ACC112 (cell line): ENCODE measurements around the gene REEP5.

Experiments used
- H2AFZ ChIP-seq: fragments of 200-600 bp; sonication (generic); one replicate; pipeline ENCODE4 v1.6.0; 2017; ENCODE audit warnings: antibody characterized with exemption, low read length; ENCODE audit not compliant: unreplicated experiment
- H3K27ac ChIP-seq: fragments of 200-600 bp; sonication (generic); 2 replicates; pipeline ENCODE4 v1.5.1; 2014; ENCODE audit warnings: low read depth, mild to moderate bottlenecking, antibody characterized with exemption, low read length, moderate library complexity
- H3K27me3 ChIP-seq: fragments of 200-600 bp; sonication (generic); 2 replicates; pipeline ENCODE4 v1.6.1; 2014; ENCODE audit warnings: mild to moderate bottlenecking, antibody characterized with exemption, low read length, moderate library complexity, mixed read lengths; ENCODE audit not compliant: insufficient read depth
- H3K36me3 ChIP-seq: fragments of 200-600 bp; sonication (generic); 2 replicates; pipeline ENCODE4 v1.6.1; 2016; ENCODE audit warnings: mild to moderate bottlenecking, antibody characterized with exemption, low read length, moderate library complexity, mixed read lengths; ENCODE audit not compliant: insufficient read depth
- H3K4me1 ChIP-seq: fragments of 200-600 bp; sonication (generic); one replicate; pipeline ENCODE4 v1.6.1; 2016; ENCODE audit warnings: low read length, mixed read lengths; ENCODE audit not compliant: insufficient read depth, unreplicated experiment, control insufficient read depth
- H3K4me3 ChIP-seq: fragments of 200-600 bp; sonication (generic); 2 replicates; pipeline ENCODE4 v1.5.1; 2014; ENCODE audit warnings: mild to moderate bottlenecking, low read depth, low read length
- H3K79me2 ChIP-seq: fragments of 200-600 bp; sonication (generic); one replicate; pipeline ENCODE4 v1.6.0; 2016; ENCODE audit warnings: low read length; ENCODE audit not compliant: control insufficient read depth, unreplicated experiment, insufficient read depth

The REEP5 gene

DNA sequence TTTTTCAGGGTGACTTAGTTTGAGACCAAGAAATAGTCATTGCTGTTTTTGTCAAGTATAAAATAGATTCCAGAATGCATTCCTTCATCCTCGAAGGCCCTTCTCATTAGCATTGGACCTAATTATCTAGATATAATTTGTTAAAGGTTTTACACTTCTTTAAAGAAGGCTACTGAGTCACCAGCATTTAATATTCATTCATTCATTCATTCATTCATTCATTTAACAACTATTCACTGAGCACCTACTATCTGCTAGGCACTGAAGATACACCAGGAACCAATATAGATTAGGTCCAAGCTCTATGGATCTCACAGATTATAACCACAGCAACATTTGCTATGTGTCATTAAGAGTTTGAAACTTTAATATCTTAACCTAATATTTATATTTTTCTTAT is 11.1 kb upstream of the REEP5 start:
- no peaks in the 10 kb centered on the region for H3K36me3 ChIP-seq
- H3K4me1 ChIP-seq = peaks cover 25% of the 10 kb centered on the region

DNA sequence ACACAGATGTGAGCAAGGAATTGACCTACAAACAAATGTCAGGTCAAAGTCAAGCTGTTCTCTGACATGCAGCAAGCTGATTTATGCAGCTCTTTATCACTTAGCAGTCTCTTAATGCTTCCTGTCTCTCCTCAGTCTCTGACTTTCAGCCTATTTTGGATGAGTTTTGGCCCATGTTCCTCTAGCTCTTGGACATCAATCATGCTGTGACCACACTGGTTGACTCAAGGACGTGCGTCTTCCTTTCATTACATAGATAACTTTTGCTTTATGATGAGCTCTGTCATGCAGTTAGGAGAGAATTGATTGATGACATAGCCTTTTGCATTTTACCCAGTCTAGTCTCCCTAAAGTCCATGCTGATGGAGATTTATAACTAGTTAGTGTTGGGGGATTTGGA is 9.4 kb upstream of the REEP5 start:
- H3K4me1 ChIP-seq = peaks cover 25% of the 10 kb centered on the region
- no peaks in the 10 kb centered on the region for H3K27me3 ChIP-seq
- no peaks in the 10 kb centered on the region for H3K36me3 ChIP-seq
- H3K4me3 ChIP-seq = no peak overlapping the region
- no peak overlapping the region for H3K27ac ChIP-seq
- no peaks in the 10 kb centered on the region for H3K79me2 ChIP-seq
- no peak overlapping the region for H2AFZ ChIP-seq

More for the DNA sequence above, 11.1 kb upstream of the REEP5 start:
- Histone ChIP-seq H3K4me3 (no peak overlapping the region), H3K27ac (no peak overlapping the region), H3K27me3 (no peaks in the 10 kb centered on the region), H2AFZ (no peak overlapping the region), H3K79me2 (no peaks in the 10 kb centered on the region)

DNA sequence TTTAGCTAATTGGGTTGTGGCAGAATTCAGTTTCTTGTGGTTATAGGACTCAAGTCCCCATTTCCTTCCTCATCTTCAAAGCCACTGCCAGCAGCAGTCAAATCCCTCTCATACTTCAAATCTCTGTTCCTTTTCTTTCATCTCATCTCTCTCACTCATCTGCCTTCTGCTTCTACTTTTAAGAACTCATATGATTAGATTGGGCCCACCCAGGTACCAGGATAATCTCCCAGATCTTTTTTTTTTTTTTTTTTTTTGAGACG is 8.0 kb upstream of the REEP5 start:
- H3K27me3 ChIP-seq = no peaks in the 10 kb centered on the region
- H3K4me1 ChIP-seq = peaks cover 17% of the 10 kb centered on the region
- H3K4me3 ChIP-seq = no peak overlapping the region
- no peaks in the 10 kb centered on the region for H3K36me3 ChIP-seq
- no peaks in the 10 kb centered on the region for H3K79me2 ChIP-seq
- no peak overlapping the region for H2AFZ ChIP-seq
- H3K27ac ChIP-seq = no peak overlapping the region

DNA sequence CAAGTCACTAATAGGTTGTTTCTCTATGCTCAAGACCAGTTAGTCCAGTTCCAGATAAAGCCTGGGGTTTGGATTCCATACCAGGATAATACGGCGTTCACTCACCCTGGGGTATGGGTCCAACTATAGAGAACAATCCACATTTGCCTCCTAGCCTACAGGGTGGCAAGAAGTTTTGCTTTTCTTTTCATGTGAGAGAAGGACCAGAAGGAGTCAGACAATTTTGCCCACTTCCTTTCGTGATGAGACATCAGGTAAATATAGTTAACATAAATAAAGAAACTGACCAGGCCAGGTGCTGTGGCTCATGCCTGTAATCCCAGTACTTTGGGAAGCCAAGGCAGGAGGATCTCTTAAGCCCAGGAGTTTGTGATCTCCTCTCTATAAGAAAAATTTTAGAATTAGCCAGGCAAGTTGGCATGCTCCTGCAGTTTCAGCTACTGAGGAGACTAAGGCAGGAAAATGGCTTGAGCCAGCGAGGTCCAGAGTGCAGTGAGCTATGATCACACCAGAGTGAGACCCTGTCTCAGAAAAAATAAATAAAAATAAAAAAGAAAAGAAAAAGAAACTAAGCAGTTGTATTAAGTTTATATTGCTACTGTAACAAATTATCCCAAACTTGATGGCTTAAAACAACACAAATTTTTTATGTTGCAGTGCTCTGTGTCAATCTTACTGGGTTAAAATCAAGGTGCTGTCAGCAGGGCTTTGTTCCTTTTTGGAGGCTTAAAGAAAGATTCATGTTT is 7.5 kb upstream of the REEP5 start:
- no peak overlapping the region for H2AFZ ChIP-seq
- peaks cover 16% of the 10 kb centered on the region for H3K4me1 ChIP-seq
- H3K36me3 ChIP-seq = no peaks in the 10 kb centered on the region
- H3K79me2 ChIP-seq = no peaks in the 10 kb centered on the region
- H3K4me3 ChIP-seq = no peak overlapping the region
- no peak overlapping the region for H3K27ac ChIP-seq
- H3K27me3 ChIP-seq = no peaks in the 10 kb centered on the region

DNA sequence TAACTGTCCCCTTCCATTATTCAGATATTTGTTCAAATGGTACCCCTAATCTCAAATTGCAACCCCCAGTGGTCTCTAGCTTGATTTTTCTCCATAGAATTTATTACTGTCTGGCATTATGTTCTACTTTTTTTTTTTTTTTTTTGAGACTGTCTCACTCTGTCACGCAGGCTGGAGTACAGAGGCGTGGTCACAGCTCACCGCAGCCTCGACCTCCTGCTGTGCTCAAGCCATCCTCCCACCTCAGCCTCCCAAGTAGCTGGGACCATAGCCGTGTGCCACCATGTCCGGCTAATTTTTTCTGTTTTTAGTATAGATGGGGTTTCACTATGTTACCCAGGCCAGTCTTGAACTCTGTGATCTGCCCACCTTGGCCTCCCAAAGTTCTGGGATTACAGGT is 2.0 kb upstream of the REEP5 start:
- H3K27ac ChIP-seq = no peak overlapping the region
- no peak overlapping the region for H2AFZ ChIP-seq
- H3K79me2 ChIP-seq = peaks cover 27% of the 10 kb centered on the region
- no peaks in the 10 kb centered on the region for H3K27me3 ChIP-seq
- H3K4me3 ChIP-seq = no peak overlapping the region
- no peaks in the 10 kb centered on the region; the same call in 1 of the 2 replicates for H3K36me3 ChIP-seq
- H3K4me1 ChIP-seq = peaks cover 18% of the 10 kb centered on the region

DNA sequence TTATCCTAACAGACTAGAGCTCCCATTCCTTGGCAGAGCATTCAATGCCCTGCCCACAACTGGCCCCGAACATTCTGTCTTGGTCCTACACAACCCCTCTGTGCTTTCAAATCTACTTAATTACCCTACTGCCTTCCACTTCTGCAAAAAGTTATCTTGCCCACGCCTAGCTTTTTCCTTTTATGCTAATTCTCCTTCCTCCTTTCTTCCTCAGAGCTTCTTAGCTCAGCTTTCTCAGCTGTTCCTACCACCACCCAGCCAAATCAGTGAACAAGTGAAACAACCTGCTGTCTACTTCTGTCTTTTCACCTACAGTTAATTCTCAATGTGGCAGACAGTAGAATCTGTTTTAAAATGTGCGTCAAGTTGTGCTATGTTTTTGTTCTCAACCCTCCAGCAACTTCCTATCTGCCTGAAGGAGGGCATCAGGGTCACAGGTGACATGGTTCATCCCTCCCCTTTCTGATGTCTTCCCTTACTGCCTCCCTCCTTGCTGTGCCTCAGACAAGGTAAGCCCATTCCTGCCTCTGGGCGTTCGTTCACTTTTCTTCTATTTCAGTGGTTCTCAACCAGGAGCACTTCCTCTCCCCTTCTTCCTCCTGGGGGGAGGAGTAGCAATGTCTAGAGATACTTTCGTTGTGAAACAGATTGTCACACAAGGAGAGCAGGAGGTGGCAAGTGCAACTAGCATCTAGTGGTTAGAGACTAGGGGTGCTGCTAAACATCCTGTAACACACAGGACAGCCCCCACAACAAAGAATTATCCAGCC is 1.3 kb upstream of the REEP5 start:
- Histone ChIP-seq H3K27ac (no peak overlapping the region), H3K4me3 (no peak overlapping the region; the same call in 1 of the 2 replicates), H3K4me1 (peaks cover 18% of the 10 kb centered on the region), H3K79me2 (peaks cover 33% of the 10 kb centered on the region), H3K27me3 (no peaks in the 10 kb centered on the region), H3K36me3 (no peaks in the 10 kb centered on the region; the same call in 1 of the 2 replicates), H2AFZ (no peak overlapping the region)

DNA sequence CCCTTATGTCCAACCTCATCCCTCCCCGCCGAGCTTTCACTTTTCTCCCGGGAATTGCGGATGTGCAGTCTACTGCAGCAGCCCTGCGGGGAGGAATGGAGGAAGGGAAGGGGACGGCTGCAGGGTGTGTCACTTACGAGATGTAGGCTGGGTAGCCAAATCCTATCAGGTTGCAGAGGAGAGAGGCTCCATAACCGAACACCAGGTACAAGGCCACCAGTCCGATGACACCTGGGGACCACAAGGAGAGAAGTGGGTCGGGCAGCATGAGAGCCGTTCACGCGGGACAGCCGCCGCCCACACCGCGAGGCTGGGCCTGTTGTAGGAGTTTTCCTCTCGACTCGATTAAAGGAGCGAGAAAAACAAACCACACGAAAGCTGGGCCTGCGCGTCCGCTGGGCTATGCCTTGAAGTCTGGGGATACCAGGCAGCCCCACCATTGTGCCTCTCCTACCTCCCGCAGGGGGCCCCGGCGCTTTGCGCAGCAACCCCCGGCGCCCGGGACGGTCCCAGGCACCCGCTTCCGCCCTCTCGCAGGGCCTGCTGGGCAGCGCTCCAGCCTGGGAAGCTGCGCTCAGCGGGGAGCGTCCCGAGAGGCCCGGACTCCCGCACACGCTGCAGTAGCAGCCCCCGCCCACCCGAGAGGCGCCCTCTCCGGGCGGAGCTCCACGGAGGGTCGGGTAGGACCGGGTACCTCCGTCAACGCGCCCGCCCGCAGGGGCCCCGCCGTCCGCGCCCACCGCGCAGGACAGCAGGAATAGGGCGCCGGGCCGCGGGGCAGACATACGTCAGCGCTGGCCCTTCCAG is 798 bp downstream of the REEP5 start:
- H3K27ac ChIP-seq = peak overlapping the region; percentile 53; the same call in 1 of the 2 replicates
- no peaks in the 10 kb centered on the region for H3K27me3 ChIP-seq
- peak overlapping the region; percentile 93 for H3K4me3 ChIP-seq
- H3K79me2 ChIP-seq = peaks cover 47% of the 10 kb centered on the region
- H3K36me3 ChIP-seq = peaks cover 14% of the 10 kb centered on the region
- peaks cover 28% of the 10 kb centered on the region for H3K4me1 ChIP-seq
- H2AFZ ChIP-seq = peak overlapping the region; percentile 79

DNA sequence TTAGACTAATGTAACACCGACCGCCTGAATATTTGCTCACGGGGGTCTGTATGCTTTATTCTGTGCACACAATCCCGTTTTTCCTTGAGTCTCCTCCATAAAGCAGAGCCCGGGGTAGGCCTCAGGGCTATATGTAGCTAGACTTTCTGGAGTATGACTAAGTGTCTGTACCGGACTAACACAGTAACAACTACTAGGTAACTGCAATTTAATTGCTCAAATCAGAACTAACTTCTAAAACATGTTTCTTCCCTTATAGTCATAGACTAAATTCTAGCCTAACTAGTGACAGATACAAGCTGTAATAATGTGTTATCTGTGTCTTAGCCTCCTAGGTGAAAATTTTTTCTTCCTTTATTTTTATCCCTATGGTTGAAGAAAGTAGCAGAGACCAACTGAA is 2.1 kb downstream of the REEP5 start:
- no peaks in the 10 kb centered on the region for H3K27me3 ChIP-seq
- H2AFZ ChIP-seq = no peak overlapping the region
- no peak overlapping the region for H3K27ac ChIP-seq
- H3K36me3 ChIP-seq = peaks cover 14% of the 10 kb centered on the region
- peak overlapping the region; percentile 93 for H3K4me3 ChIP-seq
- H3K79me2 ChIP-seq = peaks cover 55% of the 10 kb centered on the region
- peaks cover 39% of the 10 kb centered on the region for H3K4me1 ChIP-seq

DNA sequence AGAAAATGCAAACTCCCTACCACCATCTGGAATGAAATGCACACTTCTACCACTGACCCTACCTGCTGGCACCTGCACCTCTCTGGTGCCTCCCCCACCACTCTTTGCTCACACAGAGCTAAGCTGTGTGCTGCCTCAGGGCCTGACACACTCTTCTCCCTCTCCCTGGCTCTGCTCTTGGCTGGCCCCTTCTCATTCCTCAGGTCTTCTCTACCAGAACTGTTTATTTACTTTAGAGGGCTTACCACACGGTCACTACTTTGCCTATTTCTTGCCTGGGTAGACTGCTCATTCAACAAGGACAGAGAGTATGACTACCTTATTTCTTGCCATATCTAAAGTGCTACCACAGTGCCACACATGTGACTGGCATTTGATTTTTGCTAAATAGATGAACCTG is 3.3 kb downstream of the REEP5 start:
- Histone ChIP-seq H3K79me2 (peaks cover 62% of the 10 kb centered on the region), H3K27me3 (no peaks in the 10 kb centered on the region), H3K4me1 (peaks cover 50% of the 10 kb centered on the region), H3K4me3 (no peak overlapping the region), H2AFZ (no peak overlapping the region), H3K36me3 (peaks cover 14% of the 10 kb centered on the region), H3K27ac (no peak overlapping the region)

DNA sequence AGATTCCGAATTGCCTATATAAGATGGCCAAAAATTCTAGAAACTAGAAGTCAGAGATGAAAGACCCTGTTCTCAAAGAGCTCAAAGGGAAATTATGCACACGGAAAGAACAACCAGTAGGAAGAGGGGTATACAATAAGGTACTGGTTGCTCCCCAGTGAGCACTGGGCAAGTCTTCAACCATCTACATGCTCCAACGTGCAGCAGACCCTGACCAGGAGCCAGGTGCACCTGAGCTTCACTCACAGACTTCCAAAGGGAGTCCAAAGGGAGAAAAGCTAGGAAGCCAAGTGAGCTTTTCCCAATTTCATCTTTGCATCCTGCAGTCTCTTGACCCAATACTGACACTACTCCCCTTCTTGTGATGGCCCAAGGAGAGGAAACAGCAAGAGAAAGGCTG is 3.9 kb downstream of the REEP5 start:
- peaks cover 52% of the 10 kb centered on the region for H3K4me1 ChIP-seq
- no peaks in the 10 kb centered on the region for H3K27me3 ChIP-seq
- no peak overlapping the region for H3K4me3 ChIP-seq
- peaks cover 62% of the 10 kb centered on the region for H3K79me2 ChIP-seq
- peaks cover 14% of the 10 kb centered on the region for H3K36me3 ChIP-seq
- no peak overlapping the region for H2AFZ ChIP-seq
- no peak overlapping the region for H3K27ac ChIP-seq
